NT2/D1 (cell line): ENCODE data around the gene CDH13.

Experiments used
- SUZ12 ChIP-seq: IDR thresholded peaks from 2 replicates; pipeline ENCODE4 v1.6.1; 2011; ENCODE audit not compliant: insufficient read length, insufficient read depth; ENCODE audit errors: extremely low read depth
- YY1 ChIP-seq: IDR thresholded peaks from 2 replicates; pipeline ENCODE4 v1.6.1; 2011; ENCODE audit not compliant: insufficient read length, insufficient read depth
- ZNF274 ChIP-seq: IDR thresholded peaks from 2 replicates; pipeline ENCODE4 v1.6.1; 2011; ENCODE audit warnings: mild to moderate bottlenecking, low read depth, low read length

- no peak for TF ChIP-seq ZNF274
- TF ChIP-seq YY1 = no peak
- TF ChIP-seq SUZ12 = no peak
Observed at GRCh38 chr16:83312718-83313245, 686.0 kb downstream of the CDH13 start.
